ENCODE results near the gene NAA10.

NAA10 gene

GRCh38 chrX:153967536-153968224 lies 32.8 kb upstream of the NAA10 start:
- in situ Hi-C loops (cut with HindIII; ENCODE audit: low sequenced_read_pairs) = loop anchor here (5.0 kb wide), 1 partner anchor 65 kb away; the partner anchor contains the start of gene AVPR2

- in situ Hi-C loops (cut with HindIII; ENCODE audit: low sequenced_read_pairs) = loop anchor here (5.0 kb wide), 1 partner anchor 65 kb away; the partner anchor contains the start of gene AVPR2
These were observed 32.2 kb upstream of the NAA10 start for GRCh38 chrX:153966841-153967535.

GRCh38 chrX:153966283-153966688 lies 31.4 kb upstream of the NAA10 start:
- in situ Hi-C loops (cut with HindIII; ENCODE audit: low sequenced_read_pairs) = loop anchor here (5.0 kb wide), 1 partner anchor 64 kb away; the partner anchor contains the start of gene AVPR2

- in situ Hi-C loops (cut with HindIII; ENCODE audit: low sequenced_read_pairs) = loop anchor here (5.0 kb wide), 1 partner anchor 63 kb away; the partner anchor contains the start of gene AVPR2
These were observed 30.6 kb upstream of the NAA10 start for GRCh38 chrX:153965406-153965805.

- in situ Hi-C loops (cut with HindIII; ENCODE audit: low sequenced_read_pairs) = no loop called here
These were observed 29.3 kb upstream of the NAA10 start for GRCh38 chrX:153964105-153964504.

- in situ Hi-C loops (cut with HindIII; ENCODE audit: low sequenced_read_pairs) = no loop called here
These were observed 28.7 kb upstream of the NAA10 start for GRCh38 chrX:153963546-153963945.

GRCh38 chrX:153961292-153961691 lies 26.5 kb upstream of the NAA10 start:
- in situ Hi-C loops (cut with HindIII; ENCODE audit: low sequenced_read_pairs) = no loop called here

GRCh38 chrX:153960786-153961185 lies 25.9 kb upstream of the NAA10 start:
- in situ Hi-C loops (cut with HindIII; ENCODE audit: low sequenced_read_pairs) = no loop called here

GRCh38 chrX:153960077-153960476 lies 25.2 kb upstream of the NAA10 start:
- in situ Hi-C loops (cut with HindIII; ENCODE audit: low sequenced_read_pairs) = no loop called here

- in situ Hi-C loops (cut with HindIII; ENCODE audit: low sequenced_read_pairs) = no loop called here
These were observed 24.8 kb upstream of the NAA10 start for GRCh38 chrX:153959649-153960048.

- in situ Hi-C loops (cut with HindIII; ENCODE audit: low sequenced_read_pairs) = no loop called here
These were observed 23.8 kb upstream of the NAA10 start for GRCh38 chrX:153958605-153959004.

GRCh38 chrX:153957224-153957623 lies 22.4 kb upstream of the NAA10 start:
- in situ Hi-C loops (cut with HindIII; ENCODE audit: low sequenced_read_pairs) = no loop called here

GRCh38 chrX:153956044-153956907 lies 21.4 kb upstream of the NAA10 start:
- in situ Hi-C loops (cut with HindIII; ENCODE audit: low sequenced_read_pairs) = no loop called here

- in situ Hi-C loops (cut with HindIII; ENCODE audit: low sequenced_read_pairs) = no loop called here
These were observed 20.4 kb upstream of the NAA10 start for GRCh38 chrX:153955228-153955732.

- in situ Hi-C loops (cut with HindIII; ENCODE audit: low sequenced_read_pairs) = no loop called here
These were observed 19.9 kb upstream of the NAA10 start for GRCh38 chrX:153954558-153955227.

- in situ Hi-C loops (cut with HindIII; ENCODE audit: low sequenced_read_pairs) = no loop called here
These were observed 19.2 kb upstream of the NAA10 start for GRCh38 chrX:153953892-153954557.

GRCh38 chrX:153953342-153953830 lies 18.5 kb upstream of the NAA10 start:
- in situ Hi-C loops (cut with HindIII; ENCODE audit: low sequenced_read_pairs) = no loop called here

GRCh38 chrX:153952373-153953026 lies 17.7 kb upstream of the NAA10 start:
- in situ Hi-C loops (cut with HindIII; ENCODE audit: low sequenced_read_pairs) = no loop called here

- in situ Hi-C loops (cut with HindIII; ENCODE audit: low sequenced_read_pairs) = no loop called here
These were observed 17.0 kb upstream of the NAA10 start for GRCh38 chrX:153951683-153952372.
